SW 1271 (cell line): Measurements from ENCODE around the gene MIP.
"Not testable (repeated sequence)": the region's sequence is repeated elsewhere in the genome, so short reads cannot be mapped to it uniquely, and the experiment has no call there.

Source experiments
- DNase-seq, 2 experiments: peaks; one replicate each; lab custom pipeline; 2025; lab: John Stamatoyannopoulos, UW

Gene MIP

GRCh38 chr12:56410768-56411167 lies 43.7 kb downstream of the MIP start:
- no peak for DNase-seq

- DNase-seq = no peak
Observed at GRCh38 chr12:56408799-56409417, 45.5 kb downstream of the MIP start.

GRCh38 chr12:56404227-56404626 lies 50.2 kb downstream of the MIP start:
- DNase-seq = not testable (repeated sequence)

- not testable (repeated sequence) for DNase-seq
Observed at GRCh38 chr12:56401612-56402011, 52.8 kb downstream of the MIP start.

- not testable (repeated sequence) for DNase-seq
Observed at GRCh38 chr12:56401125-56401524, 53.3 kb downstream of the MIP start.
